T-cell (primary cell): Measurements from ENCODE around the gene ZNF674. TPM values are rescaled to one million over a fixed set of nuclear protein-coding genes. Genes with fewer than 3 reads are reported as not detected.

Experiments
- ATAC-seq, 4 experiments: fragments of 200-7000 bp in 3 of 4; fragments of 150-1000 bp in 1 of 4; cut with Tn5 transposase; replicated peaks in 1 of 4; 1 replicate in 3 of 4; 2 replicates in 1 of 4; pipeline ENCODE4 v1.10.0; 2021; ENCODE audit warnings: moderate library complexity in 3 of 4, mild to moderate bottlenecking in 2 of 4, moderate number of reproducible peaks in 1 of 4
- CTCF ChIA-PET, 2 donors: fragments of 300-600 bp; sonication (Branson Sonifier 250); formaldehyde crosslinking; loops; one replicate each; lab custom pipeline; 2022; ENCODE audit warnings: antibody characterized with exemption in 2 of 2; lab: Charles Lee
- POLR2A ChIA-PET, 2 donors: fragments of 300-600 bp; sonication (Branson Sonifier 250); formaldehyde crosslinking; loops; one replicate each; lab custom pipeline; 2022; ENCODE audit warnings: antibody characterized with exemption in 2 of 2; lab: Charles Lee
- DNase-seq, 35 experiments: peaks; one replicate each; pipeline versions ENCODE4 v3.0.0 to v3.0.0-alpha.2; 2013 to 2023
- H3K27ac ChIP-seq: one replicate; pipeline ENCODE4 v1.5.1; 2013; ENCODE audit warnings: low read length
- H3K27me3 ChIP-seq, 2 experiments: replicated peaks in 1 of 2; 1 replicate in 1 of 2; 2 replicates in 1 of 2; pipeline versions ENCODE4 v1.6.1 to v1.7.0; 2013; ENCODE audit warnings: low read length in 1 of 2, mixed read lengths in 1 of 2; ENCODE audit not compliant: control insufficient read depth in 2 of 2, insufficient read depth in 2 of 2; ENCODE audit errors: extremely low read depth in 1 of 2
- H3K36me3 ChIP-seq, 2 donors: 1 replicate in 1 of 2; 2 replicates in 1 of 2; pipeline versions ENCODE4 v1.6.1 to v1.7.0; 2013; ENCODE audit warnings: low read length in 1 of 2; ENCODE audit not compliant: control insufficient read depth in 2 of 2, insufficient read depth in 1 of 2; ENCODE audit errors: extremely low read depth in 1 of 2
- H3K4me1 ChIP-seq, 2 experiments: 1 replicate in 1 of 2; 2 replicates in 1 of 2; pipeline versions ENCODE4 v1.6.1 to v1.7.0; 2013; ENCODE audit warnings: low read length in 2 of 2, mixed read lengths in 1 of 2; ENCODE audit not compliant: insufficient read depth in 2 of 2, control insufficient read depth in 1 of 2; ENCODE audit errors: extremely low read depth in 1 of 2
- H3K4me3 ChIP-seq, 2 donors: 1 replicate in 1 of 2; 2 replicates in 1 of 2; pipeline versions ENCODE4 v1.5.1 to v1.7.0; 2013; ENCODE audit warnings: mild to moderate bottlenecking in 2 of 2, low read length in 1 of 2, moderate library complexity in 1 of 2; ENCODE audit not compliant: control insufficient read depth in 1 of 2; ENCODE audit errors: extremely low read depth in 1 of 2
- H3K9me3 ChIP-seq: 2 replicates; pipeline ENCODE4 v1.7.0; 2013
- H3K27ac Mint-ChIP-seq, 2 donors: one replicate each; pipeline ENCODE4 v1.8.0; 2020 to 2021; ENCODE audit warnings: mild to moderate bottlenecking in 2 of 2, mixed read lengths in 2 of 2
- H3K27me3 Mint-ChIP-seq, 2 donors: one replicate each; pipeline ENCODE4 v1.8.0; 2021 to 2022; ENCODE audit warnings: mixed read lengths in 2 of 2
- H3K36me3 Mint-ChIP-seq: one replicate; pipeline ENCODE4 v1.8.0; 2021; ENCODE audit warnings: mixed read lengths
- H3K4me1 Mint-ChIP-seq, 3 donors: one replicate each; pipeline ENCODE4 v1.8.0; 2020 to 2022; ENCODE audit warnings: mixed read lengths in 3 of 3, mild to moderate bottlenecking in 1 of 3
- H3K4me3 Mint-ChIP-seq, 3 donors: one replicate each; pipeline ENCODE4 v1.8.0; 2020 to 2022; ENCODE audit warnings: mild to moderate bottlenecking in 3 of 3, mixed read lengths in 3 of 3, moderate library complexity in 3 of 3
- H3K9me3 Mint-ChIP-seq, 3 donors: one replicate each; pipeline ENCODE4 v1.8.0; 2020 to 2022; ENCODE audit warnings: mixed read lengths in 3 of 3
- WGBS: methylation state at CpG from one replicate; pipeline ENCODE4 v1.1.5; 2013; ENCODE audit warnings: missing lambda C conversion rate; ENCODE audit not compliant: insufficient coverage; 5-methylcytosine and 5-hydroxymethylcytosine counted together
- total RNA-seq, 35 experiments: library from RNA in 6 of 35; stranded (reverse) in 6 of 35; fragments of 120-200 nt in 1 of 35; gene quantifications; one replicate each; pipeline versions ENCODE4 v1.2.1 to v1.2.4 and lab custom pipeline; 2013 to 2026

The ZNF674 gene
- total RNA-seq, 5 donors from 2014 or later (not counting 1 experiment from before 2014, with no cell fraction given), result 3.2 to 5.5 (median 4.6) TPM

DNA sequence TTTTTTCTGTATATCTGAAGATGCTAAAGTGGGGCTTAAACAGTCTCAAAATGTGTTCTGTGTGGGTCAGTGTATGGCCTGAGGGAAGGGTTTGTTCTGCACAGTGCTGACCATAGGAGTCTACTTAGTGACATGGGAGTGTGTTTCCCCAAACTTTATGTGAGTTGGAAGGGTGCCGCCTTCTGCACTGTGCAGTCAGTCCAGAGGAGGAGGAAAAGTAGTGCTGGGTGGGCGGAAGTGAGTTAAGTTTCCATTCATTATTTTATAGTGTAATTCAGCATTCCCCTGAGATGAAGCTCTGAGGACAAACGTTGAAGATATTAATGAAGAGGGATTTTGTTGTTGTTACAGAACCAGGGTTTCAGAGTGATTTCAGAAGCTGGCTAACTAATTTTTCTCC lies 31.2 kb upstream of the ZNF674 start:
- peak overlapping the region in 1 of 2 donors; percentile 46 for H3K4me3 ChIP-seq

DNA sequence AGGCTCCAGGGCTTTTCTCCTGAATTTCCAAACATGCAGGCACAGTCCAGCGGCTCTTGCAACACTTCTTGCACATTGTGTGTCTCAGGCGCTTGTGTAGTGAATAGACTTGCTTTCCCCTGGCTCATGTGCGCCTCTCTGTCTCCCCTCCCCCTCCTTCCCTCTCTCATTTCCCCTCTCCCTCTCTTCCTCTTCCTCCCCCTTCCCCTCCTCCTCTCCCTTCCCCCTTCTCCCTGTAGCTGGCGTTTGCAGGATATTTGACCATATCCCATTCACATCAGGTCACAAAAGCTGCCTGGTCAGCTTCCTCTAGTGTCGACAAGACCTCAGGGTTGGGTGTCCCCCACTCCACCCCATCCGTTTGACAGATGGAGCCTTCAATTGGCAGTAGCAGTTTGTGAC lies 30.8 kb upstream of the ZNF674 start:
- Histone ChIP-seq H3K4me1 (peaks cover 7 to 56% of the 10 kb centered on the region in 2 experiments), H3K27ac (no peak overlapping the region), H3K36me3 (no peaks in the 10 kb centered on the region), H3K4me3 (peak overlapping the region in 1 of 2 donors; percentile 46), H3K27me3 (no peaks in the 10 kb centered on the region), H3K9me3 (no peaks in the 10 kb centered on the region)
- WGBS, result no CpG with 5 or more reads among the region's 6 CpGs
- no peaks in the 10 kb centered on the region for H3K9me3 Mint-ChIP-seq
- POLR2A ChIA-PET, result no interaction called here
- H3K27ac Mint-ChIP-seq, result peak overlapping the region; percentile 47 to 56
- H3K36me3 Mint-ChIP-seq, result peaks cover 8% of the 10 kb centered on the region
- H3K27me3 Mint-ChIP-seq, result peaks cover 0 to 10% of the 10 kb centered on the region in 2 donors
- CTCF ChIA-PET, result no interaction called here
- H3K4me3 Mint-ChIP-seq, result peak overlapping the region; percentile 67 to 80 (median 79)
- peak in 2 of 35 experiments; percentile 0 to 9 for DNase-seq
- H3K4me1 Mint-ChIP-seq, result peaks cover 33 to 59% (median 47%) of the 10 kb centered on the region in 3 donors
- no peak for ATAC-seq

More for the DNA sequence above, 31.2 kb upstream of the ZNF674 start:
- ChIA-PET CTCF (interaction anchor here in 1 of 2 donors (1.2 kb wide), 1 partner anchor 10 kb away, joined by 10 read pairs; no protein-coding TSS in a partner anchor), POLR2A (no interaction called here)
- H3K27me3 Mint-ChIP-seq, result peaks cover 0 to 10% of the 10 kb centered on the region in 2 donors
- Histone ChIP-seq H3K4me1 (peaks cover 7 to 53% of the 10 kb centered on the region in 2 experiments), H3K9me3 (no peaks in the 10 kb centered on the region), H3K27me3 (no peaks in the 10 kb centered on the region), H3K27ac (no peak overlapping the region), H3K36me3 (no peaks in the 10 kb centered on the region)
- DNase-seq, result no peak
- peak overlapping the region; percentile 67 to 80 (median 79) for H3K4me3 Mint-ChIP-seq
- no peak for ATAC-seq
- H3K27ac Mint-ChIP-seq, result peak overlapping the region; percentile 47 to 56
- no peaks in the 10 kb centered on the region for H3K9me3 Mint-ChIP-seq
- H3K36me3 Mint-ChIP-seq, result peaks cover 8% of the 10 kb centered on the region
- WGBS, result no CpG with 5 or more reads among the region's 3 CpGs
- peaks cover 33 to 59% (median 47%) of the 10 kb centered on the region in 3 donors for H3K4me1 Mint-ChIP-seq

DNA sequence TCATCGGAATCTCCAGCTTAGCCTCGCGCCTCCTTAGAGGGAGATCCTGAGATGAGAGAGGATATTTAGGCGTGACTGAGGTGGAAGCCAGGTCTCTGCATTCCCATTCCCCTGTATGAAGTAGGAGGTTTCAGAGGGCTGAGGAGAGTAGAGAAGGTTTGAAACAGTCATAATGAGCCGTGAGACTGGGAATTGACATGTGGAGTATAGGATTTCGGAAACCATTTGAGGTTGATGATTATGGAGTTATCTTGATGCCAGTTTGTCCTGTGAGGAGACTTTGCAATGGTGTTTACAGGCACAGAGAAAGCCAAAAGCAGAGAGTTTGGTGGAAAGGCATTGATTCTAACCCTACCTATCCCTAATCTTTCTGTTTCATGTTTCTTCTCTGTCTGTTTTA lies 30.4 kb upstream of the ZNF674 start:
- ATAC-seq (no peak), DNase-seq (no peak)
- peaks cover 8% of the 10 kb centered on the region for H3K36me3 Mint-ChIP-seq
- WGBS, result no CpG with 5 or more reads among the region's 6 CpGs
- no peaks in the 10 kb centered on the region for H3K9me3 ChIP-seq
- H3K36me3 ChIP-seq, result no peaks in the 10 kb centered on the region
- peaks cover 7 to 56% of the 10 kb centered on the region in 2 experiments for H3K4me1 ChIP-seq
- peak overlapping the region in 1 of 2 donors; percentile 46 for H3K4me3 ChIP-seq
- POLR2A ChIA-PET, result no interaction called here
- CTCF ChIA-PET, result no interaction called here
- H3K27ac Mint-ChIP-seq, result peak overlapping the region; percentile 52 to 55
- H3K27me3 ChIP-seq, result no peaks in the 10 kb centered on the region
- peaks cover 33 to 58% (median 47%) of the 10 kb centered on the region in 3 donors for H3K4me1 Mint-ChIP-seq
- no peak overlapping the region for H3K27ac ChIP-seq
- peaks cover 0 to 8% of the 10 kb centered on the region in 2 donors for H3K27me3 Mint-ChIP-seq
- H3K9me3 Mint-ChIP-seq, result no peaks in the 10 kb centered on the region
- H3K4me3 Mint-ChIP-seq, result peak overlapping the region; percentile 67 to 80 (median 79)

DNA sequence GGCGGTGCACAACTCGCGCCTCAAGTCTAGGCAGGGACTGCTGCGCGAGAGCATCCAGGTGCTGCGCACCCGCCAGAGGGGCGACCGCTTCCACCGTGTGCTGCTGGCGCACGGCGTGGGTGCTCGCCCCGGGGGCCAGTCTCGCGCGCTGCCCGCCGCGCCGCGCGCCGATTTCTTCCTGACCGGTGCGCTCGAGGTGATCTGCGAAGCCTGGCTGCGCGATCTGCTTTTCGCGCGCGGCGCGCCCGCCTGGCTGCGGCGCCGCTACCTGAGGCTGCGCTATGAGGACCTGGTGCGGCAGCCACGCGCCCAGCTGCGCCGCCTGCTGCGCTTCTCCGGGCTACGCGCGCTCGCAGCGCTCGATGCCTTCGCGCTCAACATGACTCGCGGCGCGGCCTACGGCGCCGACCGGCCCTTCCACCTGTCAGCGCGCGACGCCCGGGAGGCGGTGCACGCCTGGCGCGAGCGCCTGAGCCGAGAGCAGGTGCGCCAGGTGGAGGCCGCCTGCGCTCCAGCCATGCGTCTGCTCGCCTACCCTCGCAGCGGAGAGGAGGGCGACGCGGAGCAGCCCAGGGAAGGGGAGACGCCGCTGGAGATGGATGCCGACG lies 29.7 kb upstream of the ZNF674 start:
- peaks cover 0 to 5% of the 10 kb centered on the region in 2 donors for H3K27me3 Mint-ChIP-seq
- H3K27ac ChIP-seq, result no peak overlapping the region
- peaks cover 8% of the 10 kb centered on the region for H3K36me3 Mint-ChIP-seq
- H3K4me1 Mint-ChIP-seq, result peaks cover 33 to 53% (median 47%) of the 10 kb centered on the region in 3 donors
- H3K4me3 ChIP-seq, result peak overlapping the region; percentile 63 to 71
- peak in 32 of 35 experiments; percentile 4 to 68 (median 26) for DNase-seq
- H3K9me3 ChIP-seq, result no peaks in the 10 kb centered on the region
- H3K4me1 ChIP-seq, result peaks cover 7 to 56% of the 10 kb centered on the region in 2 experiments
- ChIA-PET POLR2A (no interaction called here), CTCF (interaction anchor here (0.6 to 1.2 kb wide), 3 partner anchors 16 to 25 kb away, joined by 3 to 4 read pairs (median 3); no protein-coding TSS in a partner anchor)
- H3K27me3 ChIP-seq, result no peaks in the 10 kb centered on the region
- peak; percentile 31 to 45 (median 38) for ATAC-seq
- peak overlapping the region; percentile 76 to 79 (median 79) for H3K4me3 Mint-ChIP-seq
- no peaks in the 10 kb centered on the region for H3K9me3 Mint-ChIP-seq
- peak overlapping the region in 1 of 2 donors; percentile 55 for H3K27ac Mint-ChIP-seq
- no peaks in the 10 kb centered on the region for H3K36me3 ChIP-seq
- under 1% methylated on average over 79 of the region's 90 CpGs for WGBS

DNA sequence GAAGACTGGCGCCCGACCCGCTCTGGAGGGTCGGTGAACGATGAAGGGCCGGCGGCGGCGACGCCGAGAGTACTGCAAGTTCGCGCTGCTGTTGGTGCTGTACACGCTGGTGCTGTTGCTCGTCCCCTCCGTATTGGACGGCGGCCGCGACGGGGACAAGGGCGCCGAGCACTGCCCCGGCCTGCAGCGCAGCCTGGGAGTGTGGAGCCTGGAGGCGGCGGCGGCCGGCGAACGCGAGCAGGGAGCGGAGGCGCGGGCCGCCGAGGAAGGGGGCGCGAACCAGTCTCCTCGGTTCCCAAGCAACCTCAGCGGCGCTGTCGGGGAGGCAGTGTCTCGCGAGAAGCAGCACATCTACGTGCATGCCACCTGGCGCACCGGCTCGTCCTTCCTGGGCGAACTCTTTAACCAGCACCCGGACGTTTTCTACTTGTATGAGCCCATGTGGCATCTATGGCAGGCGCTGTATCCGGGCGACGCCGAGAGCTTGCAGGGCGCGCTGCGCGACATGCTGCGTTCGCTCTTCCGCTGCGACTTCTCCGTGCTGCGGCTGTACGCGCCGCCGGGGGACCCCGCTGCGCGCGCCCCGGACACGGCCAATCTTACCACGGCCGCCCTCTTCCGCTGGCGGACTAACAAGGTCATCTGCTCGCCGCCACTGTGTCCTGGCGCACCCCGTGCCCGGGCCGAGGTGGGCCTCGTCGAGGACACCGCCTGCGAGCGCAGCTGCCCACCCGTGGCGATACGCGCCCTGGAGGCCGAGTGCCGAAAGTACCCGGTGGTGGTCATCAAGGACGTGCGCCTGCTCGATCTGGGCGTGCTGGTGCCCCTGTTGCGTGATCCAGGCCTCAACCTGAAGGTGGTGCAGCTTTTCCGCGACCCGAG lies 28.9 kb upstream of the ZNF674 start:
- Mint-ChIP-seq H3K27ac (peak overlapping the region; percentile 23 to 55), H3K27me3 (peaks cover 0 to 5% of the 10 kb centered on the region in 2 donors), H3K4me3 (peak overlapping the region; percentile 76 to 79 (median 79)), H3K4me1 (peaks cover 33 to 47% (median 40%) of the 10 kb centered on the region in 3 donors), H3K36me3 (peaks cover 4% of the 10 kb centered on the region), H3K9me3 (no peaks in the 10 kb centered on the region)
- DNase-seq (peak; percentile 16 to 82 (median 72)), ATAC-seq (peak; percentile 60 to 78 (median 68))
- Histone ChIP-seq H3K27ac (peak overlapping the region; percentile 75), H3K27me3 (no peaks in the 10 kb centered on the region), H3K9me3 (no peaks in the 10 kb centered on the region), H3K36me3 (no peaks in the 10 kb centered on the region), H3K4me1 (peaks cover 7 to 56% of the 10 kb centered on the region in 2 experiments), H3K4me3 (peak overlapping the region; percentile 63 to 71)
- whole genome bisulfite sequencing, result under 1% methylated on average over 89 of the region's 107 CpGs
- POLR2A ChIA-PET, result no interaction called here
- CTCF ChIA-PET, result interaction anchor here (0.6 to 1.2 kb wide), 4 partner anchors 16 to 51 kb away, joined by 3 to 4 read pairs (median 3); no protein-coding TSS in a partner anchor
